Suprapubic skin (tissue), 4 donors: ENCODE data around the gene KIF18B. TPM values are rescaled to one million over a fixed set of nuclear protein-coding genes. Genes with fewer than 3 reads are reported as not detected.

ENCODE experiments used
- DNase-seq, 2 donors: peaks; one replicate each; pipeline ENCODE4 v3.0.0-alpha.2; 2019; ENCODE audit warnings: low spot score in 2 of 2
- H3K27ac ChIP-seq: fragments of 200-600 bp; sonication (generic); one replicate; pipeline ENCODE4 v1.5.1; 2019
- H3K27me3 ChIP-seq: fragments of 200-600 bp; sonication (generic); one replicate; pipeline ENCODE4 v1.5.1; 2019
- H3K36me3 ChIP-seq: fragments of 200-600 bp; sonication (generic); one replicate; pipeline ENCODE4 v1.5.1; 2019
- H3K4me1 ChIP-seq: fragments of 200-600 bp; sonication (generic); one replicate; pipeline ENCODE4 v1.5.1; 2019
- H3K4me3 ChIP-seq: fragments of 200-600 bp; sonication (generic); one replicate; pipeline ENCODE4 v1.5.1; 2019; ENCODE audit warnings: mild to moderate bottlenecking
- H3K9me3 ChIP-seq: fragments of 200-600 bp; sonication (generic); one replicate; pipeline ENCODE4 v1.5.1; 2019
- CTCF ChIP-seq, 2 donors: fragments of 200-600 bp in 1 of 2; fragments of 450-650 bp in 1 of 2; sonication (generic) in 1 of 2; IDR thresholded peaks; one replicate each; pipeline ENCODE4 v1.5.1; 2016 to 2019; ENCODE audit warnings: antibody characterized with exemption in 2 of 2, mild to moderate bottlenecking in 1 of 2, moderate library complexity in 1 of 2
- EP300 ChIP-seq: sonication (generic); formaldehyde crosslinking; IDR thresholded peaks from one replicate; pipeline ENCODE4 v1.6.1; 2017; ENCODE audit warnings: antibody characterized with exemption
- POLR2A ChIP-seq, 2 donors: fragments of 450-650 bp; IDR thresholded peaks; one replicate each; pipeline ENCODE4 v1.6.1; 2017; ENCODE audit warnings: antibody characterized with exemption in 2 of 2, mild to moderate bottlenecking in 2 of 2, moderate library complexity in 2 of 2
- POLR2AphosphoS5 ChIP-seq, 3 donors: sonication (generic); formaldehyde crosslinking; IDR thresholded peaks; one replicate each; pipeline ENCODE4 v1.6.1; 2017; ENCODE audit warnings: antibody characterized with exemption in 3 of 3
- WGBS: methylation state at CpG from one replicate; pipeline ENCODE4 v1.1.5; 2018; 5-methylcytosine and 5-hydroxymethylcytosine counted together
- total RNA-seq, 4 donors: library from RNA; depleted of rRNA; stranded (reverse); fragments of >200 nt; gene quantifications; one replicate each; pipeline ENCODE4 v1.1.0, GENCODE V29; 2016

Gene KIF18B
- total RNA-seq, 4 donors from 2014 or later, result 2.0 to 4.0 (median 2.8) TPM

GRCh38 chr17:44928950-44929720, 18.4 kb downstream of the KIF18B start:
- no peak for DNase-seq
- Histone ChIP-seq H3K27me3 (no peaks in the 10 kb centered on the region), H3K9me3 (no peaks in the 10 kb centered on the region), H3K4me3 (no peak overlapping the region), H3K36me3 (no peaks in the 10 kb centered on the region), H3K27ac (no peak overlapping the region), H3K4me1 (no peaks in the 10 kb centered on the region)
- 76% methylated on average over 3 of the region's 7 CpGs for WGBS
- TF ChIP-seq POLR2AphosphoS5 (IDR thresholded peaks at IDR 0.05), result no peak
- TF ChIP-seq CTCF (IDR thresholded peaks at IDR 0.05), result no peak
- no peak for TF ChIP-seq EP300
- TF ChIP-seq POLR2A (IDR thresholded peaks at IDR 0.05), result no peak

DNA sequence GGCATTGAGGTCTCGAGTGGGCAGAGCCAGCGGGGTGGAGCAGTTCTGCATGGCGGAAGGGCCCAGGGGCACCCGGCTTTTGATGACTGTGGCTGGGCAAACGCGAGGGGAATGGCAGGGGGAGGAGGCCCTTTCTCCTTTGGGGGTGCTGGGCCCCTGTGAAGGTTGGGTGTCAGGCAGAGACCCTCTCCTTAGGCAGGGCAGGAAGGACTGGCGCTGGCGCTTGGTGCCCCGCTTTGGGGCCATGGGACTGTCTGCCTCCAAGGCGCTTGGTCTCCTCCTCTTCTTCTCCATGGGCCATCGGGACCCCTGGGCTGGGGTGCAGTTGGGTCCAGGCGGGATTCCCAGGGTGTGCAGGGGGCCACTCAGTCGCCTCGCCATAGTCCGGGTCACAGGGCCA, 19.4 kb downstream of the KIF18B start:
- no peaks in the 10 kb centered on the region for H3K36me3 ChIP-seq
- 97% methylated on average over 11 of the region's 15 CpGs for WGBS
- no peaks in the 10 kb centered on the region for H3K4me1 ChIP-seq
- no peak overlapping the region for H3K4me3 ChIP-seq
- no peak for DNase-seq
- H3K27me3 ChIP-seq, result no peaks in the 10 kb centered on the region
- TF ChIP-seq EP300, result no peak
- no peak for TF ChIP-seq POLR2A (IDR thresholded peaks at IDR 0.05)
- TF ChIP-seq CTCF (IDR thresholded peaks at IDR 0.05), result no peak
- no peak for TF ChIP-seq POLR2AphosphoS5 (IDR thresholded peaks at IDR 0.05)
- no peak overlapping the region for H3K27ac ChIP-seq
- H3K9me3 ChIP-seq, result no peaks in the 10 kb centered on the region

DNA sequence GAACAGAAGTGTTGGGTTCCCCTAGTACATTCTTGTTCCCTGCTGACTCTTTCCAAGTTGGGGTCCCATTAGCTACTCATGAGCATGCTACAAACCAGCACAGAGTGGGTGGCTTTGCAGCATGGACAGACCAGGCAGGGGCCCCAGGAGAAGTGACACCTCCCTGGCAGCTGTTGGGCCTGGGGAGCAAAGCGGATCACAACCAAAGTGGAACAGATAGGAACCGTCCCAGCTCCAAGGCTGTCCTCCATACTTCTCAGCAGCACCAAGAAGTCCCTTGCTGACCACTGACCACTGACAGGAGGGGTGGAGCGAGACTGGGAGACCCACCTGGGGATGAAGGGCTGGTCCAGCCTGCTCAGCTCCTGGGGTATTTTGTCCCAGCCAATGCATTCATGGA, 19.9 kb downstream of the KIF18B start:
- DNase-seq, result no peak
- no peaks in the 10 kb centered on the region for H3K27me3 ChIP-seq
- TF ChIP-seq POLR2A (IDR thresholded peaks at IDR 0.05) (no peak), CTCF (IDR thresholded peaks at IDR 0.05) (no peak), EP300 (no peak), POLR2AphosphoS5 (IDR thresholded peaks at IDR 0.05) (no peak)
- no peak overlapping the region for H3K27ac ChIP-seq
- no peaks in the 10 kb centered on the region for H3K4me1 ChIP-seq
- H3K9me3 ChIP-seq, result no peaks in the 10 kb centered on the region
- no peak overlapping the region for H3K4me3 ChIP-seq
- no peaks in the 10 kb centered on the region for H3K36me3 ChIP-seq
- 100% methylated on average over 3 of the region's 3 CpGs for WGBS

DNA sequence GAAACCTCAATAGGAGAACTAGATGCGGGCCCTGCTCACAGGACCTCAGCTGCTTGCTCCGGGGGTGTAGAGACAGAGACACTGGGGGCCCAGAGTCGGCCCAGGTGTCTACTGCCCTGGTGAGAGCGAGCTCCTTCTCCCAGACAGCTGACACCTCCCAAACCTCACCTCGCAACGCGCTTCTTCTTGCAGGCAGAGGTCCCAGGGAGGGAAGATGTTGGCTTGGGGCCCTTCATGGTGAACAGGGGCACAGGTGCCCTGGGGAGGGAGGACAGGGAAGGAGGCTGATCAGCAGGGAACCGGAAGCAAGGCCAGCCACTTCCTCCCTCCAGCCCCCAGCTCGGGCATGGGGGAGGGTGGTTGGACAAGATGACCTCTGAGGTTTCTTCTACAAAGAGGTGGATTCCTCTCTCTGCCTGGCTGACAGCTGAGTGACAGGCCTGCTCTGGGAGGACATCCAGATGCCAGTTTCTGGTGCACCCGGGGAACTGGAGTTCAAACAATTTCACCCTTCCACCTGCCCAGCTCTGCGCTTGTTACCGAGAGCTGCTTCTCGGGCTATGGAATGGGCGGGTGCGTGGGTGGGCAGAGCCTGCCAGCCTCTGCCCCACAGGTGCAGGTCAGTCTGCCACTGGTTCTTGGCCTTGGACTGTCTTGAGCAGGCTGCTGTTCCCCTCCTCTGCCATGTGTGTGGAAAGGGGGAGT, 20.6 kb downstream of the KIF18B start:
- Histone ChIP-seq H3K27me3 (no peaks in the 10 kb centered on the region), H3K4me3 (no peak overlapping the region), H3K36me3 (no peaks in the 10 kb centered on the region), H3K27ac (no peak overlapping the region), H3K4me1 (no peaks in the 10 kb centered on the region), H3K9me3 (no peaks in the 10 kb centered on the region)
- DNase-seq, result no peak
- WGBS, result 92% methylated on average over 9 of the region's 15 CpGs
- TF ChIP-seq POLR2A (IDR thresholded peaks at IDR 0.05) (no peak), CTCF (IDR thresholded peaks at IDR 0.05) (no peak), POLR2AphosphoS5 (IDR thresholded peaks at IDR 0.05) (no peak), EP300 (no peak)
